Measurements from ENCODE around the gene DCTN4.
"Not testable (repeated sequence)": the region's sequence is repeated elsewhere in the genome, so short reads cannot be mapped to it uniquely, and the experiment has no call there.

Gene DCTN4

DNA sequence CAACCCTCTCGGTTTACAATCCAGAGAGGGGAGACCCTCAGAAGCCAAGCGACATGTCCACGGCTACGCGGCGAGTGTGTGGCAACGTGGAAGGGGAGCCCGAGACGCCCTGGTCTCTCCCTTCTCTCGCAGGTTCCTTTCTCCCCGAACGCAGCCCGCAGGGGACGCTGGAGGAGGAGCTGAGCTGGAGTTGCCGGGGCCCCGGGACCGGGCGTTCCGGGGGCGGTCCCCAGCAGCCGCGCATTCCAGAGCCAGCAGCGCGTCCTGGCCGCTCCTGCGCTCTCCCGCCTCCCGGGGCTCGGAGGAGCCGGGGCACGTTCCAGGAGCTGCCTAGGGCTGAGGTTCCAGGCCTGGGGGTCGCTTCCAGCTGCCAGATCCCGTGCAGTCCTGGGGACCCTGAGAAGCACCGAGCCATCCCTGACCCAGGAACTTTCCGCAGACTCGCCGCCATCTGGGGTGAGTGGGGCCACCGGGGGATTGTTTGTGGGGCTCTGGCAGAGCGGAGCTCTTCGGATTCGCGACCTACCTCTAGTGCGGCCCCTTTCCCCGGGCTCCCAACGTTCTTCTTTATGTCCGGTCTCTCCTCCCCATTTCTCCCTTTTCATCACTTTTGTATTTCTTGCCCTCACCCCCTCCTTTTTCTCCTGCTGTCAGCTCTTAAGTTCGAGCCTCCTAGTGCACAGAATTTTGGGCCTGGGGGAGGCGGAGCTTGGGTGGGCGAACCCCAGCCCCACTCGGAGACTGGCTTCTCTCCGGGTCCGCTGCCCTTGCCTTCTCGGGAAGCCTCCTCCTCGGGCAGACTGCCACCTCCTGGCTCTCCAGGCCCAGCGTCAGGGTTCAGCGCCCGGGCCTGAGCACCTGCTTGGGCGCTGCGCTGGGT is 19.9 kb upstream of the DCTN4 start, which contains the start of gene SMIM3:
SMIM3 (plus strand) TSS at position 241 of the 880 bp plus-strand sequence. CDS start 16,684 bp downstream, outside the sequence.
- DNase-seq (ENCODE audit: low read depth in 2 of 2): peak; percentile 55 to 57

DNA sequence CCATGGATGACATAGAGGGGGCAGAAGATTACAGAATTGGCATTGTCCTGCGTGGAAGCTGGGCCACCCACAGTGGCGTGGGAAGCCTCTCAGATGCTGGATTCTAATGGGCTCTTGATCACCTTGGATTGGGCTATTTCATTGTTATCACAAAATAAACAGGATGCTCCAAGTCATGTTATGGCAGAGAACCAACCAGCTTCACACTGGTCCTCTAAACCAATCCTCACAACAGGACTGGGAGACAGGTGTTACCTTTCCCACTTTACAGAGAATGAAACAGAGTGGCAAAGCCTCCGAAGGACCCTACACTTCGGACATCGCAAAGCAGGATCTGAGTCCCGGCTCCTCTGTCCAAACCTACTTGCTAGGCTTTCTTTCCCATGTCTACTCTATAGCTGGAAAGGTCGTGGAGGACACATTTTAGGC is 19.3 kb upstream of the DCTN4 start:
- no peak for DNase-seq (ENCODE audit: low read depth in 2 of 2)

DNA sequence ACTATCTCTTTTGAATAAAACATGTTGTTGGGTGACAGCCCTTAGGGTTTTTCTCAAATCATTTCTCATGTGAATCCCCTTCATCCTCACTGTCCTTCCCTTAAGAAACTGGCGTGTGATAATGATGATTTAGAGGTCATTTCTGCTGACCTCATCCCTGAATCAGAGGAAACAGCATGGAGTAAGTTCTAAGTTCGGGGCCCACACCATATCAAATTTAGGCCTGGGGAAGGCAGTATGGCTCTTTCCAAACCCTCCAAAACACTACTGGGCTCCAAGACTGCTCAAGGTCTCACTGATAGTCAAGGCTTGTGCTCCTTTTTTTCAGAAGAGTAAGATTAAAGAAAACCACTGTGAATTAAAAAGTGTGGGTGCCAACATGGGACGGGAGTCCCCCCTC is 18.9 kb upstream of the DCTN4 start:
- no peak for DNase-seq (ENCODE audit: low read depth in 2 of 2)

DNA sequence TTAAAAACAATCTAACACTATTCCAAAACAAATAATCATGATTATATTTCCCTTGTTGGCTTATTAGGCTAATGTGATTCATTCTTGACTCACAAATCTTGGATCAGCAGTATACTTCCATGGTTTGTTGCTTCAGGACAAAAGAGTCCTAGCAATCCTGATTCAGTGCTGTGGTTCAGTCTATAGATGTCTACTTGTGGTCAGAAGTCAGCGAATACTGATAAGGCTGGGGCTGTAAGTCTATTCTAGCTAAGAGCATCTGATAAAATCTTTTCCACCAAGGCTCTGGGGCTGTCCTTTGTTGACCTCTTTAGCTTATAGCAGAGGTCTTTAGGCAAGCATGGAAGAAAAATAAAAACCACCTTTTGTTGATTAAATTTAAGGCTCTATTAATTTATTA is 15.3 kb upstream of the DCTN4 start:
- DNase-seq (ENCODE audit: low read depth in 2 of 2): no peak

DNA sequence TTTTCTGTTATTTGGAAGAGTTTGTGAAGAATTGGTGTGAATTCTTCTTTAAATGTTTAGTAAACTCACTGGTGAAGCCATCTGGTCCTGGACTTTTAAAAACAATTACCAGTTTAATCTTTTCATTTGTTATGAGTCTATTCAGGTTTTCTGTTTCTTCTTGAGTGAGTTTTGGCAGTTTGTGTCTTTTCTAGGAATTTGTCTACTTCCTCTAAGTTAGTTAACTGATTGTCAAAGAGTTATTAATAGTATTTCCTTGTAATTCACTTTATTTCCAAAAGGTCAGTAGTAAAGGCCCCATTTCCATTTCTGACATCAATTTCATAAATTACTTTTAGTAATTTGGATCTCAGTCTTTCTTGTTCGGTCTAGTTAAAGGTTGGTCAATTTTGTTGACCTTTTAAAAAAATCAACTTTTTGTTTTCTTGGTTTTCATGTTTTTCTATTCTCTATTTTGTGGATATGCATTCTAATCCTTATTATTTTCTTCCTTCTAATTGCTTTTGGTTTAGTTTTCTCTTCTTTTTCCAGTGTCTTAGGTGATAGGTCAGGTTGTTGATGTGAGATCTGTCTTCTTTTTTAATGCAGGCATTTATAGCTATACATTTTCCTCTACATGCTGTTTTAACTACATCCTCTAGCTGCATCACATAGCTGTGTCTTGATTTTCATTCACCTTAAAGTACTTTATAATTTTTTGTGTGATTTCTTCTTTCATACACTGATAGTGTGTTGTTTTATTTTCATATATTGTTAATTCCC is 12.4 kb upstream of the DCTN4 start:
- no peak for DNase-seq (ENCODE audit: low read depth in 2 of 2)

DNA sequence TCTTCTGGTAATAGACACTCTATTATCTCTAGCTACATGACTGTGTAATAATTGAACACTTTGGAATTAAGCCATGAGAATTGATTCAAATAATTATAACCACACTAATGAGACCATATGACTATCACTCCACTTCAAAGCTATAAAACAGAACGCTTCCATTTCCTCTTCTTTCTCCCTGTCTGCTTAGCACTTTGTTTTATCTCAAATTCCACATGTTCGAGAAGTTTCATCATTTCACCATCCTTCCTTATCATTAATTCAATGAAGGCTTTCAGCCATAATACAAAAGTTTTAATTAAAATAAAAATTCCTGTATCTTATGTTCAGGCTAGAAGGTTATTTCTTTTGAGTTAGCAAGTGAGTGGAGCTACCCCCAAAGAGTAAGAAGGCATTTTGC is 7.4 kb upstream of the DCTN4 start:
- DNase-seq (ENCODE audit: low read depth in 2 of 2): no peak

DNA sequence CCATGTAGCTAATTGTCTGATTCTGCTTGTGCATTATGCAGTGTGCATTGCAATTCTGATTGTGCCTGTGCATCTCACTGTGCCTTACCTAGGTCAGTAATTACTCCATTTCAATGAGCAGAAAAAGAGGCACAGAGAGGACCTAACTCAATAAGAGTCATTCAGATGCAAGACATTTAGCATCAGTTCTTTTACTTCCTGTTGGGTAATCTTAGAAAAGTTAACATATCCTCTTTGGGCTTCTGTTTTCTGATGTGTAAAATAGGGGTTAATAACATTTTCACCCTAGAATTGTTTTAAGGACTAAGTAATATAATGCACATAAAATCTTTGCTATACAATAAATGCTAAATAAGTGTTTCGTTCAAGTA is 7.0 kb upstream of the DCTN4 start:
- DNase-seq (ENCODE audit: low read depth in 2 of 2): no peak

DNA sequence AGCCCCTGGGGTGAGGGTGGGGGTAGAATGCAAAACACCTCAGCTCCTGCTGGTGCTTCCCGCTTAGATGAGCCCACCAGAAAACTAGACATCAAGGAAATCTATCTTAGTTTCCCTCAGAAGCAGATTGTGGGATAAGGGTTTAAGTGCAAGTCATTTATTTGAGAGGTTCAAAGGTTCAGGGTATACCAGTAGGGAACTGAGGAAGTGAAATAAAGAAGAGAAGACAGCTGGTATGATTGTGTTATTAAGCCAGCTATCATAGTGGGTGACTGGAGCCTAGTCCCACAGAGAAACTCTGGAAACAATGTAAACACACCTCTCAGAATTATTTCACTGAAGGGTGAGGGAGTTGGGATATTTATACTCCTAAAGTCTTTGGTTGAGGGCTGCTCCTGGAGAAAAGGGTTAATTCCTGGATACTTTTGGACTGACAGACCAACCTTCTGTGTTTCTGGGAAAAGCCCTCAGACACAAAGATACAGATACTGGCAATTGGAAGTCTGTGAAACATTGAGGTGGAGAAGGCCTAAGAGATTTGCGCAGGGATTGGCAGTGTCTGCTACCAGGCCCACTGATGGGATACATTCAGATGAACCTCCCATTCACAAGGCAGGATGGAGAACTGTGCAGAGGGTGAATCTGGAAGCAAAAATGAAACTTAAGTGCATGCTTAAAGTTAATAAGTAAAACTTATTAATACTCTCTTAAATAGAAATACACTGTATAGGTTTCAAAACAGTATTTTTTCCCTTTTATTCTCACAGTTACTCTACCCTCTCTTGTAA is 6.4 kb upstream of the DCTN4 start:
- DNase-seq (ENCODE audit: low read depth in 2 of 2): no peak

DNA sequence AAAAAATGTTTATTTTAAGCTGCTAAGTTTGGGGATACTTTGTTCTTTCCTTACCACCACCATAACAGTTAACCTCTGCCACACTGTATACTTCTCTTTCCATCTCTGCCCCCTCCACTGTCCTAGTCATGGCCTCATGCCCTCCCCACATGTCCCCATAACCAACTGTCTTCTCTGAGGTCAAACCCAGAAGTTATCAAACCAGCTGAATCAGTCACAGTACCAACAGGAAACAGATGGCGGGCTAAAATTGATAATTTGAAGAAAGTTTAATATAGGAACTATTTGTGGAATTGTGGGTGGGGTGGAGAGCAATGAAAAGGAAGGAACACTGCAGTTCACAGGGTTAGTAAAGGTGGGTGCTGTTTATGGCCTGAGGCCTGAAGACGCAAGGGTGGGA is 5.7 kb upstream of the DCTN4 start:
- no peak for DNase-seq (ENCODE audit: low read depth in 2 of 2)

DNA sequence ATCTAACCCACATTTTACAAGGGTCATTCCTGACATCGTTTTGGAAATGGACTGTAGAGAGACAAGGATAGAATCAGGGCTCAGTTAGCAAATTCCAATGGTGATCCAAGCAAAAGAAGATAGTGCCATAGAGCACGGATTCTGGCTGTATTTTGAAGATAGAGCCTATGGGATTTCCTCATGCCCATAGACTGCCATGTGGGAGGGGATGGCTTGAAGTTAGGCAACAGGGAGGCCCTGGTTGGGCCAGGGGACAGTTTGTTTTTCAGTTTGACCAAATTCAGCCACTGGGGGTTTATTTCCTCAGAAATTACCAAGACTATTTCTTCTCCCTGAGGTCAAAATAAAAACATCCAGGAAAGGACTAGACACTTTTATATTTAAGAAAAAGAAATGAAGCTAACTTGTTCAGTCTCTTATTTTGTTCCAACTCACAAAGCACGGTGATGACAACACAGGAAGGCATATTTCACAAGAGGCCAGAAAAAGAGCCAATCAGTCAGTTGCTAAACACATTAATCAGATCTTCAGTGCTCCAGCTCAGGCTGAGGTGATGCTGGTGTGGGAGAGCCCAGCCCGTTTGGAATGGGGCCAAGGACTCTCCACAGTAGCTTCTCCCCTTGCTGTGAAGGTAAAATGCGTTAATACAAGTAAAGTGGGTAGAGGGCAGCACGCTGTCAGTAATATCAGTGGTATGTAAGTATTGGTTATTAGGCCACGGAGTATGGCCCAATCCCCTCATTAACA is 4.4 kb upstream of the DCTN4 start:
- no peak for DNase-seq (ENCODE audit: low read depth in 2 of 2)

DNA sequence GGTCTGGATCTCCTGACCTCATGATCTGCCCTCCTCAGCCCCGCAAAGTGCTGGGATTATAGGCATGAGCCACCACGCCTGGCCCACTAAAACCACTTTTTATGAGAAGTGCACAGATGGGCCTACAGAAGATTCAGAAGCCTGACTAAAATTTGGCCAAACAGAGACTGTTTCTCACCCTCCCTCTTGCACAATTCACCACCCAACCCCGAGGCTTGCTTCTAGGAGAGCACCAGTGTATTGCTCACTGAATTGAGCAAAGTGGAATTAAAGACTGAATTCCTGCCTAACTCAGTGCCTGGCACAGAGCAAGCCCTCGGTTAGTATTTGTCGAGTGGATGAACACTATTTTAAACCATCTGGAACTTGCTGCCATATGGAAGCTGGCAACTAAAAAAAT is 3.4 kb upstream of the DCTN4 start:
- no peak for DNase-seq (ENCODE audit: low read depth in 2 of 2)

DNA sequence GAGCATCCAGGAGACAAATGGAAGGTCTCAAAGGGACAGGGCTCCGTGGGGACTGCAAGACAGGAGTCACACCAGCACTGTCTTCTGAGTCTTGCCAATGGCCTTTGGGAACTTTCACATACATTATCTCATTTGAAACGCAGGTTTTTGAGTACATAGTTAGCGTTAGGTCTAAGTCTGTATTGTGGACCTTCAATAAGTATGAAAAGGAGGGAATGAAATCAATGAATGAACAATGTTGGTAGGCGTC is 442 bp upstream of the DCTN4 start:
- DNase-seq (ENCODE audit: low read depth in 2 of 2): no peak

DNA sequence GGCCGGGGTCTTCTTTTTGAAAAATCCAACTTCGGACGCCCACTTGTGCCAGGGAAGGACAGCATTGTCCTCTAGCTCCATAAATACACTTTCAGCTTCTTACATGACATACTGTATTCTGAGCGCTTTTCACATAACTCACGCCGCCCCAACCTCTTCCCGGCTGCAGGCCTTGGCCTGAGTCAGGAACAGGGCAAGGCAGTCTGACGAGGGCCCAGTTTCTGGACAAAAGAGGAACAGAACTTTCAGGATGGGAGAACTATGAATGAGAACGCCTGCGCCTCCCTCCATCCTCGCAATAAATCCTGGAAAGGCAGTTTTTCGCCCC is 650 bp downstream of the DCTN4 start:
- DNase-seq (ENCODE audit: low read depth in 2 of 2): no peak

DNA sequence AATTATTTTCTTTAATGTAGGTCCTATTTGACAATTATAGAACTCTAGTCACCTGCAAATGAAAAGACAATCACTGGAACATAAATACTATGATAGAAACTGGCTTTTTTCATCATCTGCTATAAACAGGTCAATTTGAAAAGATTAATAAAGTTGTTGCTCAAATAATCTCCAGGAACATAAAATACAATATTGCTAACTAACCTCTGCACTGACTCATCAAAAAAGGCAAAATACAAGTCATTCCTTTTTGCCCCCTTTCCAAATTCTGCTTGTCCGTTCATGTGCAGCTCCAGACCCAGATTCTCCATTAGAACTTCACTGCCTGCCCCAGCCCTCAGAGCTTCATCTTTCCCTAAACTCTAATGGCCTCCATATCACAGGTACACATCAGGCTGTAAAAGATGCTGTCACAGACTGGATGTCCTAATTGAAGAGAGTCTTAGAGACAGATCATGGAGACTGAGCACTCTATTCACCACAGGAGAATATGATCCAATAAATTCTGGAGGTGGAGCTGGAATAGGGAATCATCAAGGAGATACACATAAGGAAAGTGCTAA is 1.6 kb downstream of the DCTN4 start:
- no peak for DNase-seq (ENCODE audit: low read depth in 2 of 2)

DNA sequence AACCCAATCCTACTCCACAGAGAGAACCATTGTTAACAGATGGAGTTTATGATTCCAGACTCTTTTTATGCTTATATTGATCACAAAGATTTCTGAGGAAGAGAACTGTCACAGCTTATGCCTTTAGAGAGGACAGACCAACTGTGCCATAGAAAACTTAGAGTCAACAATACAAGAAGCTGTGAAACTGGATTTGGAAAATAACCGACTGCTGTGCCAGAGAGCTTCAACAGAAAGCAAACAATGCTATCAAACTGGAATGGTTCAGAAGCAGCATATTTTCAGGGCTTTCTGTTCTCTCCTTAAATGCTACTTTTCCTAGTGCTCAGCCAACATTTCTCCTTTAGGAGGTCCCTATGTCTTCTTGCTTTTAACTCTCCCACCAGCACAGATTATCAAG is 5.0 kb downstream of the DCTN4 start:
- no peak for DNase-seq (ENCODE audit: low read depth in 2 of 2)

DNA sequence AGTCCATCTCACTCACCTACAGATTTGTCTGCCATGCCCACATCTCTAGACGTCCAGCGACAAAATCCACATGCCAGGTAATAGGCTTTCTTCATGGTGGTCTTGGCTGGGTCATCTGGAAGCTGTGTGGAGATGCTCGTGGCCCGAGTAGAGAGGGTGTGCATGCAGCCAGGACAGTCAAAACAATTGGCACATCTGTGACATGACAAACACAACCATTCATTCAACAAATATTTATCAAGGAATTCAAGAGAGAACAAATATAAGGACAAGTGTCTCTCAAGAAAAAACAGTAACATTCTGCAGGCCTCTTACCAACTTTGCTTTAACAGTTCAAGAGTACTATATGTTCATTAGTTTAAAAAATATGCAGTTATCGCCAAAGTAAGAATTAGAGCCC is 5.4 kb downstream of the DCTN4 start:
- no peak for DNase-seq (ENCODE audit: low read depth in 2 of 2)

DNA sequence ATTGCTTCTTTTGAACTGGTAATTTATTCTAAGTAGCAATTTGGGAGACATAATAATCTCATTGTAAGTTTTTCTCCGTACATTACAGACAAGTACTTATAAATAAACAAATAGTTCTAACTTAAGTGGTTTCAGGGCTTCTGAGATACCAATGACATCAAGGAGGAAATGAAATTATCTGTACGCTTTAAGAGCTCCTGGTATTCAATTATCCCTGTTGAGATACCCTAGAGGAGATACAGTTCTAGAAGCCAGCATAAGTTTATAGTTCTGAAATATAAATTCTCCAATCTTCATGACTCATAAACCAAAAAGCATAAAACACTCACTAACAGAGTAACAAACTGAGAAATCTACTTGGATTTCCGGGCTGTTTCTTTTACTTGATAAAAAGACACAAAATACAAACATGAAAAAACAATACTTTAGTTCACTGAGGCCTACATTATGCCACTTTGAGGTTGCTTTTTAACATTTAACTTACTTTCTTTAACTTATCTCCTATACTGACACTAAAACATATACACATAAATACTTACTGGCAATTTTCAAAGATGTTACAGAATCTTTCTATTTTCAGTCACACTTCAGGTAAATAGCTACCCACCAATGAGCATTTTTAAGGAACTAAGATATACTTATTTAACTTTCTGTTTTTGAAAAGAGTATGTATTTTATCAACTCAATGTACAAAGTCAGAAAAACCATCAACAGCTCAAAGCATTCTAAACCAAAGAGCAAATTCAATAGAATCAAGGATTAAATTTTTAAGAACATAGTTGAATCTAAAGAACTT is 7.5 kb downstream of the DCTN4 start:
- DNase-seq (ENCODE audit: low read depth in 2 of 2): no peak

DNA sequence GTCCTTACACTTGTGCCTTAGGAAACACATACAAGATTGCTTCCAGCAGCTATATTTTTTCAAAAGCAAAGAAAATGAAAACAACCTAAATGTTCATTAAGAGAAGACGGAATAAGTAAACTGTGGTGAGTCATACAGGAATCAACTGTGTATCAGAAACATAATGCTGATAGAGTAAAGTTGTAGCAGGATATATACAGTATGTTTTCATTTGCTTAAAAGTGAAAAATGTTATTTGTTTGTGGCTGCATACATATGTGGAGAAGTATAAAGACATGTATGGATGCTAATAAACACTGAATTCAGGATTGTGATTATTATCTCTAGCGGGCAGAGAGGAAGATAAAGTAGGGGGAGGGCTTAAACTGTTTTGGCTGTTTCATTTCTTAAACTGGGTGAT is 8.3 kb downstream of the DCTN4 start:
- no peak for DNase-seq (ENCODE audit: low read depth in 2 of 2)

DNA sequence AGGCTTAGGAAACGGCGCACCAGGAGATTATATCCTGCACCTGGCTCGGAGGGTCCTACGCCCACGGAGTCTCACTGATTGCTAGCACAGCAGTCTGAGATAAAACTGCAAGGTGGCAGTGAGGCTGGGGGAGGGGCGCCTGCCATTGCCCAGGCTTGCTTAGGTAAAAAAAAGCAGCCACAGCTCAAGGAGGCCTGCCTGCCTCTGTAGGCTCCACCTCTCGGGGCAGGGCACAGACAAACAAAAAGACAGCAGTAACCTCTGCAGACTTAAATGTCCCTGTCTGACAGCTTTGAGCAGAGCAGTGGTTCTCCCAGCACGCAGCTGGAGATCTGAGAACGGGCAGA is 15.7 kb downstream of the DCTN4 start:
- DNase-seq (ENCODE audit: low read depth in 2 of 2): not testable (repeated sequence)

DNA sequence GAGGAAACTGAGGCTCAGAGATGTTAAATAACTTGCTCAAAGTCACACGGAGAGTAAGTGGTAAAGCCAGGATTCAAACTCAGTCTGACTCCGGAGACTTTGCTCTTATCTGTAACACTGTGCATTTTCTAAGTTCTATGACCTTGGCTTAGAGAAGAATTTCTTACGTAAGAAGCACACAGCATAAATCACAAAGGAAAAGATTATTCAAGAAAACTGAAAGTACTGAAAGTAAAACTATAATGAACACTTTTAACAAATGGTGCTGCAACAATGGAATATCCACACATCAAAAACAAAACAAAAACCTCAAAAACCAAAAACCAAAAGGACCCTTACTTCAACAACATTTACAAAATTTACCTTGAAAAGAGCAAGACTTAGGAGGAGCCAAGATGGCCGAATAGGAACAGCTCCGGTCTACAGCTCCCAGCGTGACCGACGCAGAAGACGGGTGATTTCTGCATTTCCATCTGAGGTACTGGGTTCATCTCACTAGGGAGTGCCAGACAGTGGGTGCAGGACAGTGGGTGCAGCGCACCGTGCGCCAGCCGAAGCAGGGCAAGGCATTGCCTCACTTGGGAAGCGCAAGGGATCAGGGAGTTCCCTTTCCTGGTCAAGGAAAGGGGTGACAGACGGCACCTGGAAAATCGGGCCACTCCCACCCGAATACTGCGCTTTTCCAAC is 16.2 kb downstream of the DCTN4 start:
- not testable (repeated sequence) for DNase-seq (ENCODE audit: low read depth in 2 of 2)

Measured in stimulated activated CD8-positive, alpha-beta memory T cell treated with anti-CD3 and anti-CD28 coated beads, Interleukin-15, amount 100 ng/mL, for 48 hours (primary cell).